Measurements from ENCODE around the gene PTDSS2. TPM values are rescaled to one million over a fixed set of nuclear protein-coding genes. Genes with fewer than 3 reads are reported as not detected.
"Not testable (repeated sequence)": the region's sequence is repeated elsewhere in the genome, so short reads cannot be mapped to it uniquely, and the experiment has no call there.

Gene PTDSS2
- total RNA-seq, 1 experiment from 2014 or later, result 37.6 TPM

- TF ChIP-seq CTCF (conservative IDR thresholded peaks at IDR 0.05; ENCODE audit: low read depth, low read length), result no peak
- no peak for TF ChIP-seq EZH2 (IDR thresholded peaks at IDR 0.05; ENCODE audit: borderline replicate concordance, low read depth, low read length, poor library complexity, severe bottlenecking)
- DNase-seq (ENCODE audit: low spot score), result no peak
- Histone ChIP-seq H3K27me3 (replicated peaks; ENCODE audit: insufficient read depth, low read depth, low read length, poor library complexity) (no peaks in the 10 kb centered on the region), H3K36me3 (ENCODE audit: insufficient read depth, low read length, poor library complexity, severe bottlenecking) (no peaks in the 10 kb centered on the region), H3K9me3 (ENCODE audit: low read depth, low read length, poor library complexity, severe bottlenecking) (no peaks in the 10 kb centered on the region), H3K4me1 (ENCODE audit: insufficient read depth, low read length, poor library complexity, severe bottlenecking) (no peaks in the 10 kb centered on the region), H3K4me3 (ENCODE audit: low read depth, low read length, poor library complexity, severe bottlenecking) (no peak overlapping the region), H3K27ac (ENCODE audit: low read depth, low read length, poor library complexity, severe bottlenecking) (no peak overlapping the region)
- CTCF ChIA-PET, result no interaction called here
- no TSS peak for BruUV-seq (replicated peaks)
- POLR2A ChIA-PET (ENCODE audit: low non-redundant PET), result no interaction called here
- intact Hi-C loops (cut with micrococcal nuclease; ENCODE audit: unreplicated experiment), result no loop called here
Measured at GRCh38 chr11:515131-515530, 65.1 kb downstream of the PTDSS2 start.

GRCh38 chr11:516400-516799 lies 66.3 kb downstream of the PTDSS2 start:
- H3K4me3 ChIP-seq (ENCODE audit: low read depth, low read length, poor library complexity, severe bottlenecking), result no peak overlapping the region
- POLR2A ChIA-PET (ENCODE audit: low non-redundant PET), result no interaction called here
- no peak for DNase-seq (ENCODE audit: low spot score)
- intact Hi-C loops (cut with micrococcal nuclease; ENCODE audit: unreplicated experiment), result no loop called here
- H3K36me3 ChIP-seq (ENCODE audit: insufficient read depth, low read length, poor library complexity, severe bottlenecking), result no peaks in the 10 kb centered on the region
- CTCF ChIA-PET, result no interaction called here
- H3K4me1 ChIP-seq (ENCODE audit: insufficient read depth, low read length, poor library complexity, severe bottlenecking), result no peaks in the 10 kb centered on the region
- TF ChIP-seq CTCF (conservative IDR thresholded peaks at IDR 0.05; ENCODE audit: low read depth, low read length) (no peak), EZH2 (IDR thresholded peaks at IDR 0.05; ENCODE audit: borderline replicate concordance, low read depth, low read length, poor library complexity, severe bottlenecking) (no peak)
- BruUV-seq (replicated peaks), result no TSS peak
- H3K9me3 ChIP-seq (ENCODE audit: low read depth, low read length, poor library complexity, severe bottlenecking), result no peaks in the 10 kb centered on the region
- no peaks in the 10 kb centered on the region for H3K27me3 ChIP-seq (replicated peaks; ENCODE audit: insufficient read depth, low read depth, low read length, poor library complexity)
- no peak overlapping the region for H3K27ac ChIP-seq (ENCODE audit: low read depth, low read length, poor library complexity, severe bottlenecking)

GRCh38 chr11:516918-517685 lies 67.0 kb downstream of the PTDSS2 start:
- H3K27me3 ChIP-seq (replicated peaks; ENCODE audit: insufficient read depth, low read depth, low read length, poor library complexity); intact Hi-C loops (cut with micrococcal nuclease; ENCODE audit: unreplicated experiment); DNase-seq (ENCODE audit: low spot score); H3K4me3 ChIP-seq (ENCODE audit: low read depth, low read length, poor library complexity, severe bottlenecking); BruUV-seq (replicated peaks); H3K4me1 ChIP-seq (ENCODE audit: insufficient read depth, low read length, poor library complexity, severe bottlenecking); H3K36me3 ChIP-seq (ENCODE audit: insufficient read depth, low read length, poor library complexity, severe bottlenecking); CTCF ChIA-PET; H3K9me3 ChIP-seq (ENCODE audit: low read depth, low read length, poor library complexity, severe bottlenecking); POLR2A ChIA-PET (ENCODE audit: low non-redundant PET); H3K27ac ChIP-seq (ENCODE audit: low read depth, low read length, poor library complexity, severe bottlenecking): not testable (repeated sequence)

All from A673 (cell line).